Measurements from ENCODE around the gene ZFP3.
"Not testable (repeated sequence)": the region's sequence is repeated elsewhere in the genome, so short reads cannot be mapped to it uniquely, and the experiment has no call there.

The ZFP3 gene

DNA sequence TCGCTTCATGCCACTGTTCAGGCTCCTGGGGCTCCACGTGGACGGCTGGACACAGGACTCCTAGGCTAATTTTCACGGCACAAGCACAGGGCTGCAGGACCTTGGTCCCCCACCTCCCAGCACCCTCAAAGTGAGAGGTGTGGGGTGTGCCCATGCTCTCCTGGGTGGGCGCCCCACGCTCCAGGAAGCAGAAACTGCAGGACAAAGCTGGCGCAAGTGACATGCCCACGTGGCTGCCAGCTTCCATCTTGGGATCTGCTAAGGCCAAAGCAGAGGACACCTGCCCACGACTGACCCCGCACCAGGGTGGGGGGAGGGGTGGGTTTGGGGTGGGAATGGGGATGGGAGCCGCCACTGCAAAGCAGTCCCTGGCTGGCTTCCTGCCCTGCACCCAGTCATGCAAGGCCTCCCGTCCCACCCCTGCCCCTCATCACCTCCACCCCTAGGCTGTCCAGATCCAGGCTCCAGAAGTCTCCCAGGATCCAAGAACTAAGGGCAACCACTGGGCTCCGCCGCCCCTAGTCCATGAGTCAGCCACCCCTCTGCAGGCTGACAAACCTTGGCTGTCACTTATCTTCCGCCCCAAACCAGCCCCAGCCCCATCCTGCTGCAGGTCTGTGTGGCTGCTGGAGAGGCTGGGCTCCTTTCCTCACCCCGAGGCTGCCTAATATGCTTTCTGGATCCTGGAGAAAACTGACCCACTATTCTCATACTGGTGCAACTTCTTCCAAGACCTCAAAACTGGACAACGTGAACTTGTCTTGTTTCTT lies 48.6 kb downstream of the ZFP3 start:
- Histone ChIP-seq H3K9ac (ENCODE audit: low read length) (no peak overlapping the region), H3K36me3 (replicated peaks; ENCODE audit: insufficient read depth, low read length) (no peaks in the 10 kb centered on the region), H3K27me3 (replicated peaks; ENCODE audit: insufficient read depth, low read length) (peaks cover 18% of the 10 kb centered on the region), H3K4me1 (ENCODE audit: low read length) (no peaks in the 10 kb centered on the region), H4K20me1 (ENCODE audit: insufficient read depth, low read length) (no peaks in the 10 kb centered on the region), H3K4me3 (ENCODE audit: low read length) (no peak overlapping the region), H3K4me2 (ENCODE audit: low read depth, low read length) (no peak overlapping the region), H3F3A (ENCODE audit: insufficient read depth, low read length) (no peaks in the 10 kb centered on the region), H3K79me2 (ENCODE audit: low read length) (no peaks in the 10 kb centered on the region), H3K9me2 (replicated peaks; ENCODE audit: insufficient read depth, low read length) (no peaks in the 10 kb centered on the region), H3K27ac (ENCODE audit: low read length) (no peak overlapping the region), H2AFZ (ENCODE audit: low read length) (no peak overlapping the region), H3K9me3 (replicated peaks; ENCODE audit: insufficient read depth, low read length) (no peaks in the 10 kb centered on the region)
- DNase-seq: no peak
- TF ChIP-seq, protein P1, sequence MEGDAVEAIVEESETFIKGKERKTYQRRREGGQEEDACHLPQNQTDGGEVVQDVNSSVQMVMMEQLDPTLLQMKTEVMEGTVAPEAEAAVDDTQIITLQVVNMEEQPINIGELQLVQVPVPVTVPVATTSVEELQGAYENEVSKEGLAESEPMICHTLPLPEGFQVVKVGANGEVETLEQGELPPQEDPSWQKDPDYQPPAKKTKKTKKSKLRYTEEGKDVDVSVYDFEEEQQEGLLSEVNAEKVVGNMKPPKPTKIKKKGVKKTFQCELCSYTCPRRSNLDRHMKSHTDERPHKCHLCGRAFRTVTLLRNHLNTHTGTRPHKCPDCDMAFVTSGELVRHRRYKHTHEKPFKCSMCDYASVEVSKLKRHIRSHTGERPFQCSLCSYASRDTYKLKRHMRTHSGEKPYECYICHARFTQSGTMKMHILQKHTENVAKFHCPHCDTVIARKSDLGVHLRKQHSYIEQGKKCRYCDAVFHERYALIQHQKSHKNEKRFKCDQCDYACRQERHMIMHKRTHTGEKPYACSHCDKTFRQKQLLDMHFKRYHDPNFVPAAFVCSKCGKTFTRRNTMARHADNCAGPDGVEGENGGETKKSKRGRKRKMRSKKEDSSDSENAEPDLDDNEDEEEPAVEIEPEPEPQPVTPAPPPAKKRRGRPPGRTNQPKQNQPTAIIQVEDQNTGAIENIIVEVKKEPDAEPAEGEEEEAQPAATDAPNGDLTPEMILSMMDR (IDR thresholded peaks at IDR 0.05; ENCODE audit: low read length): no peak
- TF ChIP-seq EZH2phosphoT487 (IDR thresholded peaks at IDR 0.05; ENCODE audit: low read length): no peak
- no peak for TF ChIP-seq EZH2 (optimal IDR thresholded peaks at IDR 0.05; ENCODE audit: low read depth, low read length)

- no peaks in the 10 kb centered on the region for H3F3A ChIP-seq (ENCODE audit: insufficient read depth, low read length)
- no peak overlapping the region for H2AFZ ChIP-seq (ENCODE audit: low read length)
These were observed 49.6 kb downstream of the ZFP3 start for GRCh38 chr17:5127910-5128309.

GRCh38 chr17:5128387-5128786 lies 50.1 kb downstream of the ZFP3 start:
- H3K9ac ChIP-seq (ENCODE audit: low read length); H3K79me2 ChIP-seq (ENCODE audit: low read length); H3F3A ChIP-seq (ENCODE audit: insufficient read depth, low read length); H3K27ac ChIP-seq (ENCODE audit: low read length); H2AFZ ChIP-seq (ENCODE audit: low read length); DNase-seq; H3K4me1 ChIP-seq (ENCODE audit: low read length); H4K20me1 ChIP-seq (ENCODE audit: insufficient read depth, low read length); H3K9me3 ChIP-seq (replicated peaks; ENCODE audit: insufficient read depth, low read length); H3K4me3 ChIP-seq (ENCODE audit: low read length); H3K4me2 ChIP-seq (ENCODE audit: low read depth, low read length); H3K9me2 ChIP-seq (replicated peaks; ENCODE audit: insufficient read depth, low read length); H3K36me3 ChIP-seq (replicated peaks; ENCODE audit: insufficient read depth, low read length): not testable (repeated sequence)
- peaks cover 18% of the 10 kb centered on the region for H3K27me3 ChIP-seq (replicated peaks; ENCODE audit: insufficient read depth, low read length)

More at GRCh38 chr17:5127910-5128309, 49.6 kb downstream of the ZFP3 start:
- no peak overlapping the region for H3K4me2 ChIP-seq (ENCODE audit: low read depth, low read length)
- no peaks in the 10 kb centered on the region for H3K79me2 ChIP-seq (ENCODE audit: low read length)
- no peaks in the 10 kb centered on the region for H4K20me1 ChIP-seq (ENCODE audit: insufficient read depth, low read length)
- TF ChIP-seq EZH2 (optimal IDR thresholded peaks at IDR 0.05; ENCODE audit: low read depth, low read length) (no peak), EZH2phosphoT487 (IDR thresholded peaks at IDR 0.05; ENCODE audit: low read length) (no peak)
- TF ChIP-seq, protein P1 (IDR thresholded peaks at IDR 0.05; ENCODE audit: low read length): no peak
- no peaks in the 10 kb centered on the region for H3K9me3 ChIP-seq (replicated peaks; ENCODE audit: insufficient read depth, low read length)
- H3K9me2 ChIP-seq (replicated peaks; ENCODE audit: insufficient read depth, low read length): no peaks in the 10 kb centered on the region
- no peak overlapping the region for H3K27ac ChIP-seq (ENCODE audit: low read length)
- no peak overlapping the region for H3K4me3 ChIP-seq (ENCODE audit: low read length)
- H3K36me3 ChIP-seq (replicated peaks; ENCODE audit: insufficient read depth, low read length): no peaks in the 10 kb centered on the region
- H3K27me3 ChIP-seq (replicated peaks; ENCODE audit: insufficient read depth, low read length): peaks cover 18% of the 10 kb centered on the region
- no peak overlapping the region for H3K9ac ChIP-seq (ENCODE audit: low read length)
- no peaks in the 10 kb centered on the region for H3K4me1 ChIP-seq (ENCODE audit: low read length)
- DNase-seq: no peak

DNA sequence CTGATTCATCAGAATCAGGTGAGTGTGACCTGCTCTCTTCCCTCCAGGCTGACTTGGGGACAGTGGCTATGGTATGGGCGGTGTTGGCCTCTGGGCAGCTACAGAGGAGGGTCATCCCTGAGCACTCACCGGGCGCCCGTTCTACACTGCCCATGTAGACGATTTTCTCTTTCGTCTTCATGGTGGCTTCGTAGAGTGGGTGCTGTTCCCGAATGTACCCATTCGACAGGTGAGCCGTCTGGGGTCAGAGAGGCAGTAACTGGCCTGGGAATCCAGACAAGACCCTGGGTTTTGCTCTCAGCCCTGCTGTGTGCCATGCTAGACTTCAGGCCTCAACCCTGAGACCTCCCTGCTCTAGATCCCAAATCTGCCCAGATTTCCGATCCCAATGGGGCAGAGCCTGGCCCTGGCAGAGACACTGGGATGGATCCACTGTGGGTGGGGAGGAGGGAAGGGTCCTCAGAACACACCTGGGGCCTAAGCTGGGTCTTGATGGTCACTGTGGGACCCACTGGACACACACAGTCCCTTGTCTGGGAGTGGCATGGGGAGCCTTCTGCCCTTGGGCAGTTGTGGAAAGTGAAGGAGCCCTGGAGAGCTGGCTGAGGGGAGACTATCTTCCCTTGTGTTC lies 50.8 kb downstream of the ZFP3 start:
- TF ChIP-seq, protein P1 (IDR thresholded peaks at IDR 0.05; ENCODE audit: low read length): no peak
- TF ChIP-seq EZH2 (optimal IDR thresholded peaks at IDR 0.05; ENCODE audit: low read depth, low read length) (no peak), EZH2phosphoT487 (IDR thresholded peaks at IDR 0.05; ENCODE audit: low read length) (no peak)
- Histone ChIP-seq H3K9me2 (replicated peaks; ENCODE audit: insufficient read depth, low read length) (no peaks in the 10 kb centered on the region), H3K4me1 (ENCODE audit: low read length) (no peaks in the 10 kb centered on the region), H3K9me3 (replicated peaks; ENCODE audit: insufficient read depth, low read length) (no peaks in the 10 kb centered on the region), H2AFZ (ENCODE audit: low read length) (no peak overlapping the region), H3K79me2 (ENCODE audit: low read length) (no peaks in the 10 kb centered on the region), H3K4me2 (ENCODE audit: low read depth, low read length) (no peak overlapping the region), H4K20me1 (ENCODE audit: insufficient read depth, low read length) (no peaks in the 10 kb centered on the region), H3K4me3 (ENCODE audit: low read length) (no peak overlapping the region), H3K9ac (ENCODE audit: low read length) (no peak overlapping the region), H3K27me3 (replicated peaks; ENCODE audit: insufficient read depth, low read length) (peaks cover 18% of the 10 kb centered on the region), H3F3A (ENCODE audit: insufficient read depth, low read length) (no peaks in the 10 kb centered on the region), H3K36me3 (replicated peaks; ENCODE audit: insufficient read depth, low read length) (no peaks in the 10 kb centered on the region), H3K27ac (ENCODE audit: low read length) (no peak overlapping the region)
- no peak for DNase-seq

DNA sequence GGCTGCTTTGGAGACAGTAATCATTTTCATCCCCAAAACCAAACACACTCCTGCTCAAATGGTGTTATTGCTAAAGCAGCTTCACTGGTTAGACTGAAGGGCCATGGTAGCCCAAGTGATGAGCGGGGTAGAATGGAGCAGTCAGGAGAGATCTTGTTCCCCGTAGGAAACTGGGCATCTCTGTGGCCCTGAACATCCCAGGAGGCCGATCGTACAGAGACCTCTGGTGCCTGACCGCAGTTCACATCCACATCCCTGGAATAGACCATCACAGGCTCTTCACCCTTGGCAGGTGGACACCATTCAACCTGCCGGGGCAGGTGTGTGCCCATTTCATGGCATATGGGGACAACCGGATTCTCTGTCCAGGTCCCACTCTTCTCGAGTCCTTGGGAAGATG lies 51.5 kb downstream of the ZFP3 start:
- not testable (repeated sequence) for H3K79me2 ChIP-seq (ENCODE audit: low read length); DNase-seq; H2AFZ ChIP-seq (ENCODE audit: low read length); H3K27ac ChIP-seq (ENCODE audit: low read length); H4K20me1 ChIP-seq (ENCODE audit: insufficient read depth, low read length); H3K36me3 ChIP-seq (replicated peaks; ENCODE audit: insufficient read depth, low read length); H3K9me2 ChIP-seq (replicated peaks; ENCODE audit: insufficient read depth, low read length); H3K4me1 ChIP-seq (ENCODE audit: low read length); H3F3A ChIP-seq (ENCODE audit: insufficient read depth, low read length); H3K4me3 ChIP-seq (ENCODE audit: low read length); H3K9ac ChIP-seq (ENCODE audit: low read length); H3K4me2 ChIP-seq (ENCODE audit: low read depth, low read length); H3K9me3 ChIP-seq (replicated peaks; ENCODE audit: insufficient read depth, low read length)
- peaks cover 18% of the 10 kb centered on the region for H3K27me3 ChIP-seq (replicated peaks; ENCODE audit: insufficient read depth, low read length)
